Parathyroid adenoma (tissue), 2 donors: ENCODE data around the gene MOGAT2.

Source experiments
- H2AFZ ChIP-seq: fragments of 300-600 bp; sonication (generic); one replicate; pipeline ENCODE4 v1.7.0; 2017; ENCODE audit warnings: antibody characterized with exemption, mild to moderate bottlenecking
- H3K27ac ChIP-seq: fragments of 300-600 bp; sonication (generic); one replicate; pipeline ENCODE4 v1.7.0; 2017
- H3K27me3 ChIP-seq: fragments of 300-600 bp; sonication (generic); one replicate; pipeline ENCODE4 v1.7.0; 2017; ENCODE audit warnings: low read length; ENCODE audit not compliant: control insufficient read depth, insufficient read depth
- H3K36me3 ChIP-seq: fragments of 300-600 bp; sonication (generic); one replicate; pipeline ENCODE4 v1.7.0; 2017; ENCODE audit warnings: low read length; ENCODE audit not compliant: control insufficient read depth, insufficient read depth
- H3K4me1 ChIP-seq: fragments of 300-600 bp; sonication (generic); one replicate; pipeline ENCODE4 v1.7.0; 2017; ENCODE audit warnings: control low read depth
- H3K4me2 ChIP-seq: fragments of 300-600 bp; sonication (generic); one replicate; pipeline ENCODE4 v1.7.0; 2017; ENCODE audit warnings: low read length
- H3K4me3 ChIP-seq: fragments of 300-600 bp; sonication (generic); one replicate; pipeline ENCODE4 v1.7.0; 2017; ENCODE audit warnings: low read depth, low read length
- H3K79me2 ChIP-seq: fragments of 300-600 bp; sonication (generic); one replicate; pipeline ENCODE4 v1.7.0; 2017; ENCODE audit warnings: control low read depth
- H3K9ac ChIP-seq: fragments of 300-600 bp; sonication (generic); one replicate; pipeline ENCODE4 v1.7.0; 2017; ENCODE audit warnings: mild to moderate bottlenecking
- H3K9me3 ChIP-seq: fragments of 300-600 bp; sonication (generic); one replicate; pipeline ENCODE4 v1.7.0; 2017; ENCODE audit warnings: low read length; ENCODE audit not compliant: control insufficient read depth
- TF ChIP-seq, protein P1 (sequence below): fragments of 300-600 bp; sonication (generic); IDR thresholded peaks from one replicate; pipeline ENCODE4 v1.7.0; 2017; ENCODE audit warnings: antibody characterized with exemption, mild to moderate bottlenecking
- donor health status: primary hyperparathyroidism.

Gene MOGAT2

DNA sequence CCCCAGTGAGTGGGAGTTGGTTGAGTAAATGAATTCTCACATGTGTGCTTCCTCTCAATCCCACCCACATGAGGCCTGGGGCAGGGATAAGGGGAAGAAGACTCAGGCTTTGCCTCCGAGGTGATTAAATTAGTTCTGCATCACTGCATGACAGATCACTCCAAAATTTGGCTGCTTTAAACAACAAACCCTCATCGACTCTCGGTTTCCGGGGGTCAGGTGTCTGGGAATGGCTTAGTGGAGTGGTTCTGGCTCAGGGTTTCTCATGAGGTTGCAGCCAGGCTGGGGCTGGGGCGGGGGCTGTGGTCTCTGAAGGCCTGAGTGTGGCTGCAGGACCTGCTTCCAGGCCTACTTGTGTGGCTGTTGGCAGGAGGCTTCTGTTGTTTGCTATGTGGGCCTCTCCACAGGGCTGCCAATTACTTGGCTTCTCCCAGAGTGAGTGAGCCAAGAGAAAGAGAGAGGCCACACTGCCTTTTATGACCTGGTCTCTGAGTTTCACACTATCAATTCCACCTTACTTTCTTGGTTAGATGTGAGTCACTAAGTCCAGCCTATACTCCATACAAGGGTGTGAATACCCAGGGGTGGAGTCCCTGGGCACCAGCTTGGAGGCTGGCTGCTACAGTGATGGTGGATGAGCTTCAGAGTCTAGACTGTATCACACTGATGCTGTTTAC lies 15.9 kb downstream of the MOGAT2 start:
- H3K79me2 ChIP-seq, result no peaks in the 10 kb centered on the region
- H3K4me2 ChIP-seq, result no peak overlapping the region
- no peaks in the 10 kb centered on the region for H3K4me1 ChIP-seq
- TF ChIP-seq, protein P1, sequence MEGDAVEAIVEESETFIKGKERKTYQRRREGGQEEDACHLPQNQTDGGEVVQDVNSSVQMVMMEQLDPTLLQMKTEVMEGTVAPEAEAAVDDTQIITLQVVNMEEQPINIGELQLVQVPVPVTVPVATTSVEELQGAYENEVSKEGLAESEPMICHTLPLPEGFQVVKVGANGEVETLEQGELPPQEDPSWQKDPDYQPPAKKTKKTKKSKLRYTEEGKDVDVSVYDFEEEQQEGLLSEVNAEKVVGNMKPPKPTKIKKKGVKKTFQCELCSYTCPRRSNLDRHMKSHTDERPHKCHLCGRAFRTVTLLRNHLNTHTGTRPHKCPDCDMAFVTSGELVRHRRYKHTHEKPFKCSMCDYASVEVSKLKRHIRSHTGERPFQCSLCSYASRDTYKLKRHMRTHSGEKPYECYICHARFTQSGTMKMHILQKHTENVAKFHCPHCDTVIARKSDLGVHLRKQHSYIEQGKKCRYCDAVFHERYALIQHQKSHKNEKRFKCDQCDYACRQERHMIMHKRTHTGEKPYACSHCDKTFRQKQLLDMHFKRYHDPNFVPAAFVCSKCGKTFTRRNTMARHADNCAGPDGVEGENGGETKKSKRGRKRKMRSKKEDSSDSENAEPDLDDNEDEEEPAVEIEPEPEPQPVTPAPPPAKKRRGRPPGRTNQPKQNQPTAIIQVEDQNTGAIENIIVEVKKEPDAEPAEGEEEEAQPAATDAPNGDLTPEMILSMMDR, result no peak
- H3K9me3 ChIP-seq, result no peaks in the 10 kb centered on the region
- H3K27me3 ChIP-seq, result no peaks in the 10 kb centered on the region
- H3K27ac ChIP-seq, result no peak overlapping the region
- H3K36me3 ChIP-seq, result no peaks in the 10 kb centered on the region
- no peak overlapping the region for H3K4me3 ChIP-seq
- no peak overlapping the region for H3K9ac ChIP-seq
- H2AFZ ChIP-seq, result no peak overlapping the region

DNA sequence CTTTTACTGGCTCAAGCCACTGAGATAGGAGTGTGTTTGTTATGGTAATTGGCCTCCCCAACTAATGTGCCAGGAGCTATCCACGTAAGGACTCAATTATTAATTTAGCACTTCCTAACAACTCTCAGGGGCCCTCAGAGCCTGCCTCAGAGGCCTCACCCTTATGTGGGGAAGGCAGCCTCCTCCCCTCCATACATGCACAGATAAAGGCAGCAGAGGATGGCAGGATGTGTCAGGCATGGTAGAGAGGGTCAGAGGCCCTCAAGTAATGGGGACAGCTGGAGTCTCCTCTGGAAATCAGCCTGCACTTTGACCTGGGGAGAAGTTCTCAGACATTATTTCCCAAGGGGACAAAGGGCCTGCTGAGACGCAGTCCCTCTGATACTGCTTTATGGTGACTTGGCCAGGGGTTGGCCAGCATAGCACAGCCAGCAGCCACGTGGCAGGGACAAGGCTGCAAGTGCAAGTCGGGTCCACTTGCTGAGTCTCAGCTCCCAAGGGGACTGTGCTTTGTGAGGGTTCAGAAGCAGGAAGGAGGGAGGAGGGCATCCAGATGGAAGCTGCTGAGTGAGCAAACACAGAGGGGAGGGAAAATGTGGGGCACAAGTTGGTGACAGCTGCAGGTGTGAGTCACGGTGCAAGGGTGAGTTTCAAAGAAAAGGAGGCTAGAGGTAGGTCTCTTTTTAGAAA lies 17.0 kb downstream of the MOGAT2 start:
- no peak overlapping the region for H2AFZ ChIP-seq
- no peaks in the 10 kb centered on the region for H3K79me2 ChIP-seq
- H3K27ac ChIP-seq, result no peak overlapping the region
- TF ChIP-seq, protein P1, result no peak
- no peak overlapping the region for H3K4me2 ChIP-seq
- H3K9me3 ChIP-seq, result no peaks in the 10 kb centered on the region
- no peaks in the 10 kb centered on the region for H3K4me1 ChIP-seq
- H3K9ac ChIP-seq, result no peak overlapping the region
- H3K36me3 ChIP-seq, result no peaks in the 10 kb centered on the region
- no peak overlapping the region for H3K4me3 ChIP-seq
- H3K27me3 ChIP-seq, result no peaks in the 10 kb centered on the region

DNA sequence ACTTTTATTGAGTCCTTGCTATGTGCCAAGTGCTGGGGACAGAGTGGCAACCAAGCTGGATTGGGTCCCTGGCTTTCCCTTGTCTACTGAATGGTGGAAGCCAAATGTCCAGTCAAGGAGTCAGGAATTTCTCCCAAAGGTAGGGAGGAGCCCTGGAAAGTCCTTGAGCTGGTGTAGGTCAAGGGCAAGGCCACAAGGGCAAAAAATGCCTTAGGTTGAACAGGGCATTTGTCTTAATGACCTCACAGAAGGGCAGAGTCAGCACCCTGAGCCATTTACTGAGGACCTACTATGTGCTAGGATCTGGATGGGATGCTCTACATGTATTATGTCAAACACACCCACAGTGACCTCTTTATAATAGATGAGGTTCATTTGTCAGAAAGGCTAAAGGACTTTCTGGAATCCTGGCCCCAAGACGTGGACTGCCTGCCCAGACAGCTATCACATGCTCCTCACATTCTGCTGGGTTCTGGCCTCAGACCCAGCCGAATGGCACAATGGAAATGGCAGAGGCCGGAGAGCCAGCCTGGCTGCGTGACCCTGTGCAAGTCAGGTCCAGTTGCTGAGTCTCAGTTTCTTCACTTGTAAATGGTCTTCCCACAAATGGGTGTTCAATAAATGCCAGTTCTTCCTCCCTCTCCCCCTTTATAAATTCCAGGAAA lies 17.7 kb downstream of the MOGAT2 start:
- no peaks in the 10 kb centered on the region for H3K4me1 ChIP-seq
- H3K36me3 ChIP-seq, result no peaks in the 10 kb centered on the region
- no peaks in the 10 kb centered on the region for H3K27me3 ChIP-seq
- no peak overlapping the region for H2AFZ ChIP-seq
- no peak overlapping the region for H3K4me2 ChIP-seq
- no peaks in the 10 kb centered on the region for H3K79me2 ChIP-seq
- H3K4me3 ChIP-seq, result no peak overlapping the region
- no peak overlapping the region for H3K27ac ChIP-seq
- no peaks in the 10 kb centered on the region for H3K9me3 ChIP-seq
- TF ChIP-seq, protein P1, result no peak
- H3K9ac ChIP-seq, result no peak overlapping the region

DNA sequence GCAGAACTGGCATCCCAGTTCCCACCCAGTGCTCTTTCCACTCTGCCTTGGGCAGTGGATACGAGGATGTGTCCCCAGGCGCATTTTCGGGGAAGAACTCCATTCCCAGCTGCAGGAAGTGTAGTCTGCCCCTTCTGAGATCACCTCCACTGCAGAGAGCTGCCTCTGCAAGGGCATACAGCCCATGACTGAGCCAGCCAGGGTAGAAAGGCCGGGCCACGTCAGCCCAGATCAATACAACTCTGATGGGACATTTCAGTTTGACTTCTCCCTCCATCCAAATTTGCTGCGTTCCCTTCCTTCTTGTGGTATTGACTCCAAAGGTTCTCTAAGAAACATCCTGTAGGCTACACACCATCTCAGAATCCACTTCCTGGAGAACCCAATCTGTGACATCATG lies 19.7 kb downstream of the MOGAT2 start:
- Histone ChIP-seq H3K9ac (no peak overlapping the region), H3K9me3 (no peaks in the 10 kb centered on the region), H3K4me1 (no peaks in the 10 kb centered on the region), H3K36me3 (no peaks in the 10 kb centered on the region), H3K4me3 (no peak overlapping the region), H3K27ac (no peak overlapping the region), H2AFZ (no peak overlapping the region), H3K4me2 (no peak overlapping the region), H3K27me3 (no peaks in the 10 kb centered on the region), H3K79me2 (no peaks in the 10 kb centered on the region)
- TF ChIP-seq, protein P1, result no peak
